HEK293 (cell line): Measurements from ENCODE around the gene CD163L1.

Experiments
- CTCF ChIA-PET: fragments of 350-600 bp; formaldehyde crosslinking; extraction: SDS; loops from one replicate; lab custom pipeline; 2021; ENCODE audit warnings: antibody characterized with exemption; lab: Yijun Ruan, JAX
- POLR2A ChIA-PET: fragments of 300-600 bp; formaldehyde crosslinking; extraction: SDS; loops from one replicate; lab custom pipeline; 2020; ENCODE audit warnings: antibody characterized with exemption, inconsistent platforms; lab: Yijun Ruan, JAX
- H3K27ac ChIP-seq: fragments of 200-500 bp; sonication (Bioruptor generic); 2 replicates; pipeline ENCODE4 v1.5.1; 2014; ENCODE audit warnings: low read depth, low read length, control low read depth, inconsistent platforms; ENCODE audit errors: extremely low read depth
- H3K36me3 ChIP-seq, 2 experiments: fragments of 200-500 bp in 1 of 2; sonication (Bioruptor generic) in 1 of 2; 1 replicate in 1 of 2; 2 replicates in 1 of 2; pipeline ENCODE4 v1.5.1; 2014 to 2017; ENCODE audit warnings: inconsistent platforms in 2 of 2, low read length in 2 of 2; ENCODE audit not compliant: control insufficient read depth in 2 of 2, insufficient read depth in 1 of 2
- H3K4me1 ChIP-seq: fragments of 200-500 bp; sonication (Bioruptor generic); 2 replicates; pipeline ENCODE4 v1.5.1; 2014; ENCODE audit warnings: mild to moderate bottlenecking, low read length, inconsistent platforms; ENCODE audit not compliant: control insufficient read depth, insufficient read depth
- H3K4me3 ChIP-seq: 2 replicates; pipeline ENCODE4 v1.5.1; 2011; ENCODE audit warnings: low read depth, mild to moderate bottlenecking, control low read depth, low read length, moderate library complexity
- H3K9me3 ChIP-seq: fragments of 200-500 bp; sonication (Bioruptor generic); 2 replicates; pipeline ENCODE4 v1.5.1; 2014; ENCODE audit warnings: low read depth, low read length, inconsistent platforms; ENCODE audit not compliant: control insufficient read depth, insufficient read depth
- GLI4 ChIP-seq: fragments of 450-650 bp; formaldehyde crosslinking; IDR thresholded peaks from 2 replicates; pipeline ENCODE4 v1.5.1; 2016; ENCODE audit warnings: missing biosample characterization, missing genetic modification characterization
- IKZF3 ChIP-seq: fragments of 450-650 bp; IDR thresholded peaks from 2 replicates; pipeline ENCODE4 v1.5.0; 2018; ENCODE audit warnings: missing biosample characterization, mild to moderate bottlenecking, missing genetic modification characterization, moderate library complexity
- INSM2 ChIP-seq: fragments of 450-650 bp; formaldehyde crosslinking; IDR thresholded peaks from 2 replicates; pipeline ENCODE4 v1.5.1; 2016; ENCODE audit warnings: missing biosample characterization, missing genetic modification characterization
- ZFHX2 ChIP-seq: fragments of 450-650 bp; formaldehyde crosslinking; conservative IDR thresholded peaks from 2 replicates; pipeline ENCODE4 v1.5.1; 2016; ENCODE audit warnings: missing biosample characterization, missing genetic modification characterization
- ZNF121 ChIP-seq: fragments of 450-650 bp; formaldehyde crosslinking; IDR thresholded peaks from 2 replicates; pipeline ENCODE4 v1.5.1; 2016; ENCODE audit warnings: missing biosample characterization, missing genetic modification characterization
- ZNF146 ChIP-seq: fragments of 450-650 bp; formaldehyde crosslinking; IDR thresholded peaks from 2 replicates; pipeline ENCODE4 v1.5.1; 2016; ENCODE audit warnings: missing biosample characterization, missing genetic modification characterization
- ZNF148 ChIP-seq: fragments of 450-650 bp; formaldehyde crosslinking; IDR thresholded peaks from 2 replicates; pipeline ENCODE4 v1.5.0; 2017; ENCODE audit warnings: missing biosample characterization, missing genetic modification characterization, borderline replicate concordance
- ZNF157 ChIP-seq: fragments of 450-650 bp; formaldehyde crosslinking; IDR thresholded peaks from 2 replicates; pipeline ENCODE4 v1.5.1; 2016; ENCODE audit warnings: missing biosample characterization, missing genetic modification characterization
- ZNF184 ChIP-seq: fragments of 450-650 bp; IDR thresholded peaks from 2 replicates; pipeline ENCODE4 v1.5.1; 2018; ENCODE audit warnings: missing biosample characterization, mild to moderate bottlenecking, missing genetic modification characterization
- ZNF248 ChIP-seq: fragments of 450-650 bp; formaldehyde crosslinking; IDR thresholded peaks from 2 replicates; pipeline ENCODE4 v1.5.1; 2017; ENCODE audit warnings: missing biosample characterization, missing genetic modification characterization
- ZNF266 ChIP-seq: fragments of 450-650 bp; formaldehyde crosslinking; IDR thresholded peaks from 2 replicates; pipeline ENCODE4 v1.5.1; 2016; ENCODE audit warnings: missing biosample characterization, missing genetic modification characterization, low read depth
- ZNF280C ChIP-seq: fragments of 450-650 bp; formaldehyde crosslinking; IDR thresholded peaks from 2 replicates; pipeline ENCODE4 v1.5.1; 2016; ENCODE audit warnings: missing biosample characterization, missing genetic modification characterization
- ZNF292 ChIP-seq: fragments of 450-650 bp; formaldehyde crosslinking; IDR thresholded peaks from 2 replicates; pipeline ENCODE4 v1.5.1; 2016; ENCODE audit warnings: low read depth, missing biosample characterization, missing genetic modification characterization, borderline replicate concordance
- ZNF585B ChIP-seq: fragments of 450-650 bp; formaldehyde crosslinking; IDR thresholded peaks from 2 replicates; pipeline ENCODE4 v1.5.1; 2016; ENCODE audit warnings: missing biosample characterization, missing genetic modification characterization
- ZNF610 ChIP-seq: fragments of 450-650 bp; formaldehyde crosslinking; IDR thresholded peaks from 2 replicates; pipeline ENCODE4 v1.5.1; 2016; ENCODE audit warnings: missing biosample characterization, missing genetic modification characterization, borderline replicate concordance
- ZNF707 ChIP-seq: fragments of 450-650 bp; formaldehyde crosslinking; IDR thresholded peaks from 2 replicates; pipeline ENCODE4 v1.5.1; 2016; ENCODE audit warnings: missing biosample characterization, missing genetic modification characterization
- ZNF791 ChIP-seq: fragments of 450-650 bp; formaldehyde crosslinking; IDR thresholded peaks from 2 replicates; pipeline ENCODE4 v1.5.1; 2016; ENCODE audit warnings: missing biosample characterization, missing genetic modification characterization
- ZNF830 ChIP-seq: fragments of 450-650 bp; IDR thresholded peaks from 2 replicates; pipeline ENCODE4 v1.5.0; 2018; ENCODE audit warnings: missing biosample characterization, missing genetic modification characterization, low read depth, mild to moderate bottlenecking, moderate library complexity
- ZSCAN4 ChIP-seq: fragments of 450-650 bp; formaldehyde crosslinking; IDR thresholded peaks from 2 replicates; pipeline ENCODE4 v1.5.1; 2017; ENCODE audit warnings: missing biosample characterization, missing genetic modification characterization
- ZSCAN5A ChIP-seq: fragments of 450-650 bp; formaldehyde crosslinking; IDR thresholded peaks from 2 replicates; pipeline ENCODE4 v1.5.1; 2016; ENCODE audit warnings: missing biosample characterization, missing genetic modification characterization
- TF ChIP-seq, protein P1 (sequence below): fragments of 450-650 bp; formaldehyde crosslinking; IDR thresholded peaks from 2 replicates; pipeline ENCODE4 v1.5.1; 2017; ENCODE audit warnings: missing biosample characterization, missing genetic modification characterization
- TF ChIP-seq, protein P2 (sequence below): fragments of 450-650 bp; formaldehyde crosslinking; IDR thresholded peaks from 2 replicates; pipeline ENCODE4 v1.5.1; 2016; ENCODE audit warnings: missing biosample characterization, missing genetic modification characterization, low read depth

The CD163L1 gene

GRCh38 chr12:7444076-7444475, at the start of gene CD163L1:
Gene CD163L1 (minus strand): TSS chr12:7444153. CDS start chr12:7444127, 26 bp downstream.
- Histone ChIP-seq H3K36me3 (no peaks in the 10 kb centered on the region), H3K9me3 (no peaks in the 10 kb centered on the region), H3K4me1 (no peaks in the 10 kb centered on the region; the same call in 1 of the 2 replicates), H3K4me3 (no peak within 1 kb of the TSS), H3K27ac (no peak within 1 kb of the TSS)
- ChIA-PET CTCF (no interaction called here), POLR2A (no interaction called here)
- TF ChIP-seq INSM2 (tag by site-specific recombination) (no peak), ZNF791 (tag by site-specific recombination) (no peak), ZSCAN4 (tag by site-specific recombination) (no peak), ZNF248 (no peak), ZFHX2 (tag by site-specific recombination) (no peak), ZNF148 (tag by site-specific recombination) (no peak), ZNF266 (no peak), IKZF3 (no peak), ZNF121 (tag by site-specific recombination) (no peak), ZNF184 (no peak), GLI4 (tag by site-specific recombination) (no peak), ZNF585B (tag by site-specific recombination) (no peak), ZNF610 (tag by site-specific recombination) (no peak), ZNF157 (tag by site-specific recombination) (no peak)
- TF ChIP-seq, protein P1, sequence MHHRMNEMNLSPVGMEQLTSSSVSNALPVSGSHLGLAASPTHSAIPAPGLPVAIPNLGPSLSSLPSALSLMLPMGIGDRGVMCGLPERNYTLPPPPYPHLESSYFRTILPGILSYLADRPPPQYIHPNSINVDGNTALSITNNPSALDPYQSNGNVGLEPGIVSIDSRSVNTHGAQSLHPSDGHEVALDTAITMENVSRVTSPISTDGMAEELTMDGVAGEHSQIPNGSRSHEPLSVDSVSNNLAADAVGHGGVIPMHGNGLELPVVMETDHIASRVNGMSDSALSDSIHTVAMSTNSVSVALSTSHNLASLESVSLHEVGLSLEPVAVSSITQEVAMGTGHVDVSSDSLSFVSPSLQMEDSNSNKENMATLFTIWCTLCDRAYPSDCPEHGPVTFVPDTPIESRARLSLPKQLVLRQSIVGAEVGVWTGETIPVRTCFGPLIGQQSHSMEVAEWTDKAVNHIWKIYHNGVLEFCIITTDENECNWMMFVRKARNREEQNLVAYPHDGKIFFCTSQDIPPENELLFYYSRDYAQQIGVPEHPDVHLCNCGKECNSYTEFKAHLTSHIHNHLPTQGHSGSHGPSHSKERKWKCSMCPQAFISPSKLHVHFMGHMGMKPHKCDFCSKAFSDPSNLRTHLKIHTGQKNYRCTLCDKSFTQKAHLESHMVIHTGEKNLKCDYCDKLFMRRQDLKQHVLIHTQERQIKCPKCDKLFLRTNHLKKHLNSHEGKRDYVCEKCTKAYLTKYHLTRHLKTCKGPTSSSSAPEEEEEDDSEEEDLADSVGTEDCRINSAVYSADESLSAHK (tag by site-specific recombination), result no peak

- H3K4me3 ChIP-seq, result no peak overlapping the region
- H3K4me1 ChIP-seq, result no peaks in the 10 kb centered on the region
- no peaks in the 10 kb centered on the region for H3K9me3 ChIP-seq
- H3K27ac ChIP-seq, result no peak overlapping the region
- CTCF ChIA-PET, result no interaction called here
- POLR2A ChIA-PET, result no interaction called here
- H3K36me3 ChIP-seq, result no peaks in the 10 kb centered on the region
- TF ChIP-seq ZSCAN5A (tag by site-specific recombination), result no peak
- TF ChIP-seq, protein P2, sequence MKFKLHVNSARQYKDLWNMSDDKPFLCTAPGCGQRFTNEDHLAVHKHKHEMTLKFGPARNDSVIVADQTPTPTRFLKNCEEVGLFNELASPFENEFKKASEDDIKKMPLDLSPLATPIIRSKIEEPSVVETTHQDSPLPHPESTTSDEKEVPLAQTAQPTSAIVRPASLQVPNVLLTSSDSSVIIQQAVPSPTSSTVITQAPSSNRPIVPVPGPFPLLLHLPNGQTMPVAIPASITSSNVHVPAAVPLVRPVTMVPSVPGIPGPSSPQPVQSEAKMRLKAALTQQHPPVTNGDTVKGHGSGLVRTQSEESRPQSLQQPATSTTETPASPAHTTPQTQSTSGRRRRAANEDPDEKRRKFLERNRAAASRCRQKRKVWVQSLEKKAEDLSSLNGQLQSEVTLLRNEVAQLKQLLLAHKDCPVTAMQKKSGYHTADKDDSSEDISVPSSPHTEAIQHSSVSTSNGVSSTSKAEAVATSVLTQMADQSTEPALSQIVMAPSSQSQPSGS (tag by site-specific recombination), result no peak
- no peak for TF ChIP-seq ZNF830 (tag by site-specific recombination)
- no peak for TF ChIP-seq ZNF280C (tag by site-specific recombination)
- TF ChIP-seq ZNF292, result no peak
- no peak for TF ChIP-seq ZNF707 (tag by site-specific recombination)
- TF ChIP-seq ZNF146 (tag by site-specific recombination), result no peak
Observed at GRCh38 chr12:7493006-7493405, 49.1 kb upstream of the CD163L1 start.
